ENCODE measurements around the gene WBP2. TPM values are rescaled to one million over a fixed set of nuclear protein-coding genes. Genes with fewer than 3 reads are reported as not detected.
"Not testable (repeated sequence)": the region's sequence is repeated elsewhere in the genome, so short reads cannot be mapped to it uniquely, and the experiment has no call there.

Gene WBP2
- total RNA-seq, 1 donor from 2014 or later = 17.9 TPM

DNA sequence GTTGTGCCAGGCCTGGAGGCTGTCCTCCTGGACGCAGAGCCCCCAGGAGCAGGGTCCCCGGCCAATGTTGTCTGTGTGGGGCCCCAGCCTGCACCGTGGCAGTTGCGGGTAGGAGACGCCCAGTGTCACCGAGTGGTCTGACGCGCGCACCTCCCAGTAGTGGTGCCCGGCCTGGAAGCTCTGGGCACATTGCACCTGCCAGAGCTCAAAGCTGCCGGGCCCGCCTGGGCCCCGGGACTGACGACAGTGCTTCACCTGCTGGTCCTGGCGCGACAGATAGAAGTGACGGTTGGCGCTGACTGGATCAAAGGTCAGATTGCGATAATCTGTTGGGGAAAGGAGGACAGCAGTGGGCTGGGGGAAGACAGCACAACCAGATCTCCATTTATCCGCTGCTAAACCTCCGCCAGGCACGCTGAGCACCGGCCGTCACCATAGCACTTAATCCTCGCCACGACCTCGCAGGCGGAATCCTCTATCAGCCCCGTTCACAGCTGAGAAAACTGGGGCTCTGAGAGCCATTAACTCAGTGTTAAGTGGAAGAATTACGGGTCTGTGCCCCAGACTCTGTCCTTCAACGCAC, 36.0 kb upstream of the WBP2 start:
- H3K36me3 ChIP-seq (ENCODE audit: control insufficient read depth, insufficient read depth, low read length) = peaks cover 9% of the 10 kb centered on the region
- DNase-seq (ENCODE audit: low read depth) (no peak), FAIRE-seq (no peak)
- no peak overlapping the region for H3K4me3 ChIP-seq (ENCODE audit: low read depth, low read length)
- H3K27me3 ChIP-seq (ENCODE audit: control insufficient read depth, insufficient read depth, low read length) = no peaks in the 10 kb centered on the region
- TF ChIP-seq, protein P1, sequence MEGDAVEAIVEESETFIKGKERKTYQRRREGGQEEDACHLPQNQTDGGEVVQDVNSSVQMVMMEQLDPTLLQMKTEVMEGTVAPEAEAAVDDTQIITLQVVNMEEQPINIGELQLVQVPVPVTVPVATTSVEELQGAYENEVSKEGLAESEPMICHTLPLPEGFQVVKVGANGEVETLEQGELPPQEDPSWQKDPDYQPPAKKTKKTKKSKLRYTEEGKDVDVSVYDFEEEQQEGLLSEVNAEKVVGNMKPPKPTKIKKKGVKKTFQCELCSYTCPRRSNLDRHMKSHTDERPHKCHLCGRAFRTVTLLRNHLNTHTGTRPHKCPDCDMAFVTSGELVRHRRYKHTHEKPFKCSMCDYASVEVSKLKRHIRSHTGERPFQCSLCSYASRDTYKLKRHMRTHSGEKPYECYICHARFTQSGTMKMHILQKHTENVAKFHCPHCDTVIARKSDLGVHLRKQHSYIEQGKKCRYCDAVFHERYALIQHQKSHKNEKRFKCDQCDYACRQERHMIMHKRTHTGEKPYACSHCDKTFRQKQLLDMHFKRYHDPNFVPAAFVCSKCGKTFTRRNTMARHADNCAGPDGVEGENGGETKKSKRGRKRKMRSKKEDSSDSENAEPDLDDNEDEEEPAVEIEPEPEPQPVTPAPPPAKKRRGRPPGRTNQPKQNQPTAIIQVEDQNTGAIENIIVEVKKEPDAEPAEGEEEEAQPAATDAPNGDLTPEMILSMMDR (IDR thresholded peaks at IDR 0.05; ENCODE audit: insufficient read depth, low read length, severe bottlenecking) = no peak

- peaks cover 9% of the 10 kb centered on the region for H3K36me3 ChIP-seq (ENCODE audit: control insufficient read depth, insufficient read depth, low read length)
- peak; percentile 45 for DNase-seq (ENCODE audit: low read depth)
These were observed 34.3 kb upstream of the WBP2 start for GRCh38 chr17:75889454-75889853.

GRCh38 chr17:75888484-75888883, 33.3 kb upstream of the WBP2 start:
- FAIRE-seq (no peak), DNase-seq (ENCODE audit: low read depth) (no peak)
- Histone ChIP-seq H3K4me3 (ENCODE audit: low read depth, low read length) (no peak overlapping the region), H3K36me3 (ENCODE audit: control insufficient read depth, insufficient read depth, low read length) (peaks cover 7% of the 10 kb centered on the region), H3K27me3 (ENCODE audit: control insufficient read depth, insufficient read depth, low read length) (no peaks in the 10 kb centered on the region)
- TF ChIP-seq, protein P1 (IDR thresholded peaks at IDR 0.05; ENCODE audit: insufficient read depth, low read length, severe bottlenecking) = no peak

More at GRCh38 chr17:75889454-75889853, 34.3 kb upstream of the WBP2 start:
- peak; percentile 13 for FAIRE-seq
- TF ChIP-seq, protein P1 (IDR thresholded peaks at IDR 0.05; ENCODE audit: insufficient read depth, low read length, severe bottlenecking) = no peak
- Histone ChIP-seq H3K27me3 (ENCODE audit: control insufficient read depth, insufficient read depth, low read length) (no peaks in the 10 kb centered on the region), H3K4me3 (ENCODE audit: low read depth, low read length) (no peak overlapping the region)

GRCh38 chr17:75885860-75886259, 30.7 kb upstream of the WBP2 start:
- H3K27me3 ChIP-seq (ENCODE audit: control insufficient read depth, insufficient read depth, low read length); DNase-seq (ENCODE audit: low read depth); H3K36me3 ChIP-seq (ENCODE audit: control insufficient read depth, insufficient read depth, low read length); H3K4me3 ChIP-seq (ENCODE audit: low read depth, low read length); FAIRE-seq: not testable (repeated sequence)

DNA sequence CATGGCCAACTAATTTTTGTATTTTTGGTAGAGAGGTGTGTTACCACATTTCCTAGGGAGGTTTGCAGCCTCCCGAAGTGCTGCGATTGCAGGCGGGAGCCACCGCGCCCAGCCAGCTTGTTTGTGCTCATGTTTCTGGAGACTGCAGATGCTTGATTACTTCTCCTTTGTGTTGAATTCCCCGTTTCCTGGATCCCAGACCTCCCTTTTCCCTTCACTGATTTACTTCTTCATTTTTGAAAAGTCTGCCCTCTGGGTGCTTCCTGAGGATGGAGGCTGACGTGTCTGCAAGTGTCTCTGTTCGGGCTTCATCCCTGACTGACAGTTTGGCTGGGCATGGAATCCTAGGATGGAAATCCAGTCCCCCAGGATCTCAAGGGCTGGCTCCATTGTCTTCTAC, 30.3 kb upstream of the WBP2 start:
- no peak for FAIRE-seq

DNA sequence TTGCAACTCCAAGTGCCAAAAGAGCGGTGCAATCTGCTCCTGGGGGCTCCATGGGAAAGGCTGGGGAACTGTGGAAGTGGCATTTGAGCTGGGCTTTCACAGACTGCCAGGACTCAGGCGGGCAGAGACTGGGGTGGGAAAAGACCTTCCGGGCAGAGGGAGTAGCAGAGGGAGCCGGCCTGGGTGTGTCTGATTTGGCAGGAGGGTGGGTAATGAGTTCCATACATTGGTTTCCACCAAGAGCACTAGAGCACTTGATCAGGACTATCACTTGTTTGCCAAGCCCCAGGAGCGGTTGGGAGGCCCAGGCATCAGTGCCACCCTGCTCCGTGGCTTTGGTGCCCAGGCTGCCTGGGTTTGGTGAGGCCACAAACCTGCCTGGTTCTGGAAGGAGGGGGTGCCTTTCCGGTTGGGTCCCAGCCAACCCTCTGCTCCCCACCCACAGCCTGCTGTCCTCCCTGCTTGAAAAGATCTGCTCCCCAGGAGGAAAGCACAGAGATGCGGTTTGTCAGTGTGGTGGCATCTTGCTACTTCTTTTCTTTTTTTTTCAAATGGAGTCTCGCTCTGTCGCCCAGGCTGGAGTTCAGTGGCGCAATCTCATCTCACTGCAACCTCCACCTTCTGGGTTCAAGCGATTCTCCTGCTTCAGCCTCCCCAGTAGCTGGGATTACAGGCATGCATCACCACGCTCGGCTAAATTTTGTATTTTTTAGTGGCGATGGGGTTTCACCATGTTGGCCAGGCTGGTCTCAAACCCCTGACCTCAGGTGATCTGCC, 26.7 kb upstream of the WBP2 start:
- H3K4me3 ChIP-seq (ENCODE audit: low read depth, low read length) = no peak overlapping the region
- no peaks in the 10 kb centered on the region for H3K36me3 ChIP-seq (ENCODE audit: control insufficient read depth, insufficient read depth, low read length)
- no peaks in the 10 kb centered on the region for H3K27me3 ChIP-seq (ENCODE audit: control insufficient read depth, insufficient read depth, low read length)
- no peak for FAIRE-seq
- DNase-seq (ENCODE audit: low read depth) = no peak
- TF ChIP-seq, protein P1 (IDR thresholded peaks at IDR 0.05; ENCODE audit: insufficient read depth, low read length, severe bottlenecking) = no peak

More for the DNA sequence above, 30.3 kb upstream of the WBP2 start:
- H3K27me3 ChIP-seq (ENCODE audit: control insufficient read depth, insufficient read depth, low read length) = no peaks in the 10 kb centered on the region
- TF ChIP-seq, protein P1 (IDR thresholded peaks at IDR 0.05; ENCODE audit: insufficient read depth, low read length, severe bottlenecking) = no peak
- no peak overlapping the region for H3K4me3 ChIP-seq (ENCODE audit: low read depth, low read length)
- no peak for DNase-seq (ENCODE audit: low read depth)
- no peaks in the 10 kb centered on the region for H3K36me3 ChIP-seq (ENCODE audit: control insufficient read depth, insufficient read depth, low read length)

Measured in bronchial epithelial cell (primary cell).